GM21786 (cell line): ENCODE results near the gene PCDH20.
"Not testable (repeated sequence)": the region's sequence is repeated elsewhere in the genome, so short reads cannot be mapped to it uniquely, and the experiment has no call there.

Experiments used
- ATAC-seq: cut with Tn5 transposase; IDR thresholded peaks from one replicate; pipeline ENCODE4 v1.9.1; 2021; ENCODE audit not compliant: unreplicated experiment

Gene PCDH20

GRCh38 chr13:61415749-61416148 lies at the start of gene PCDH20:
PCDH20 (minus strand) TSS chr13:61415849; CDS start chr13:61415158, 691 bp downstream.
- no peak for ATAC-seq

- ATAC-seq = no peak
Measured at GRCh38 chr13:61463024-61463423, 47.4 kb upstream of the PCDH20 start.

- no peak for ATAC-seq
Measured at GRCh38 chr13:61453121-61453520, 37.5 kb upstream of the PCDH20 start.

GRCh38 chr13:61432029-61432428 lies 16.4 kb upstream of the PCDH20 start:
- no peak for ATAC-seq

GRCh38 chr13:61423915-61424314 lies 8.3 kb upstream of the PCDH20 start:
- no peak for ATAC-seq

- no peak for ATAC-seq
Measured at GRCh38 chr13:61417086-61417570, 1.5 kb upstream of the PCDH20 start.

GRCh38 chr13:61415058-61415721 lies 459 bp downstream of the PCDH20 start:
- ATAC-seq = no peak

- no peak for ATAC-seq
Measured at GRCh38 chr13:61414686-61415057, 977 bp downstream of the PCDH20 start.

GRCh38 chr13:61413572-61414535 lies 1.8 kb downstream of the PCDH20 start:
- no peak for ATAC-seq

GRCh38 chr13:61410669-61411297 lies 4.9 kb downstream of the PCDH20 start:
- no peak for ATAC-seq

- ATAC-seq = no peak
Measured at GRCh38 chr13:61410266-61410665, 5.4 kb downstream of the PCDH20 start.

- no peak for ATAC-seq
Measured at GRCh38 chr13:61408571-61408970, 7.1 kb downstream of the PCDH20 start.

- no peak for ATAC-seq
Measured at GRCh38 chr13:61406275-61406674, 9.4 kb downstream of the PCDH20 start.

GRCh38 chr13:61396121-61396520 lies 19.5 kb downstream of the PCDH20 start:
- no peak for ATAC-seq

GRCh38 chr13:61391426-61391825 lies 24.2 kb downstream of the PCDH20 start:
- no peak for ATAC-seq

- ATAC-seq = no peak
Measured at GRCh38 chr13:61387694-61388093, 28.0 kb downstream of the PCDH20 start.

GRCh38 chr13:61383111-61383510 lies 32.5 kb downstream of the PCDH20 start:
- no peak for ATAC-seq

- ATAC-seq = no peak
Measured at GRCh38 chr13:61370520-61370919, 45.1 kb downstream of the PCDH20 start.

- not testable (repeated sequence) for ATAC-seq
Measured at GRCh38 chr13:61364690-61365089, 51.0 kb downstream of the PCDH20 start.

- no peak for ATAC-seq
Measured at GRCh38 chr13:61362522-61362921, 53.1 kb downstream of the PCDH20 start.
